HepG2 (cell line): ENCODE data around the gene SLC22A31.

Experiments
- ADNP ChIP-seq: sonication (generic); formaldehyde crosslinking; IDR thresholded peaks from 2 replicates; pipeline ENCODE4 v1.4.0; 2020; ENCODE audit warnings: missing genetic modification reagents
- CREM ChIP-seq, 2 experiments: sonication (generic) in 1 of 2; formaldehyde crosslinking in 1 of 2; IDR thresholded peaks; 2 replicates each; pipeline versions ENCODE4 v1.4.0 to v1.6.1; 2016 to 2020; ENCODE audit warnings: antibody characterized with exemption in 1 of 2, mild to moderate bottlenecking in 1 of 2, missing genetic modification reagents in 1 of 2
- CTCF ChIP-seq: sonication (generic); formaldehyde crosslinking; IDR thresholded peaks from 2 replicates; pipeline ENCODE4 v1.5.0; 2020; ENCODE audit warnings: mild to moderate bottlenecking, missing genetic modification reagents, moderate library complexity
- EHMT2 ChIP-seq: fragments of 200-600 bp; sonication (generic); IDR thresholded peaks from 2 replicates; pipeline ENCODE4 v1.7.0; 2017; ENCODE audit warnings: antibody characterized with exemption, low read depth, low read length, borderline replicate concordance
- GATA4 ChIP-seq: sonication (generic); IDR thresholded peaks from 2 replicates; pipeline ENCODE4 v1.6.1; 2016; ENCODE audit warnings: antibody characterized with exemption, low read depth, borderline replicate concordance
- GTF2F1 ChIP-seq: fragments of 150-350 bp; IDR thresholded peaks from 2 replicates; pipeline ENCODE4 v1.6.1; 2014; ENCODE audit warnings: low read length
- NFE2L2 ChIP-seq: fragments of 150-350 bp; IDR thresholded peaks from 2 replicates; pipeline ENCODE4 v1.6.1; 2014; ENCODE audit warnings: low read length
- POLR2A ChIP-seq, 2 experiments: IDR thresholded peaks; 2 replicates each; pipeline ENCODE4 v1.6.1; 2011; ENCODE audit warnings: low read depth in 2 of 2, low read length in 2 of 2, mild to moderate bottlenecking in 1 of 2, moderate library complexity in 1 of 2; ENCODE audit not compliant: insufficient read depth in 1 of 2
- SUZ12 ChIP-seq: fragments of 150-350 bp; IDR thresholded peaks from 2 replicates; pipeline ENCODE4 v1.6.1; 2014; ENCODE audit warnings: low read depth, low read length
- ZNF124 ChIP-seq: sonication (generic); formaldehyde crosslinking; IDR thresholded peaks from 2 replicates; pipeline ENCODE4 v1.4.0; 2020; ENCODE audit warnings: missing genetic modification reagents
- ZNF207 ChIP-seq: fragments of 450-650 bp; IDR thresholded peaks from 2 replicates; pipeline ENCODE4 v1.6.1; 2016; ENCODE audit warnings: antibody characterized with exemption, borderline replicate concordance
- TF ChIP-seq, protein P1 (sequence below): IDR thresholded peaks from 2 replicates; pipeline ENCODE4 v1.6.1; 2016; ENCODE audit warnings: low read depth, control low read depth
- TF ChIP-seq, protein P2 (sequence below): sonication (generic); formaldehyde crosslinking; IDR thresholded peaks from 2 replicates; pipeline ENCODE4 v1.5.0; 2020; ENCODE audit warnings: missing genetic modification reagents, mild to moderate bottlenecking, borderline replicate concordance

- TF ChIP-seq EHMT2 (no peak), POLR2A (IDR thresholded peaks at IDR 0.05; ENCODE audit: insufficient read depth in 1 of 2, low read depth in 2 of 2, low read length in 2 of 2) (no peak), GTF2F1 (no peak), CTCF (CRISPR knock-in tag) (no peak), SUZ12 (no peak), ZNF207 (no peak), CREM (IDR thresholded peaks at IDR 0.05) (no peak), CREM (CRISPR knock-in tag; IDR thresholded peaks at IDR 0.05) (no peak), ZNF124 (CRISPR knock-in tag) (no peak), NFE2L2 (no peak), ADNP (CRISPR knock-in tag) (no peak), GATA4 (no peak)
- TF ChIP-seq, protein P1, sequence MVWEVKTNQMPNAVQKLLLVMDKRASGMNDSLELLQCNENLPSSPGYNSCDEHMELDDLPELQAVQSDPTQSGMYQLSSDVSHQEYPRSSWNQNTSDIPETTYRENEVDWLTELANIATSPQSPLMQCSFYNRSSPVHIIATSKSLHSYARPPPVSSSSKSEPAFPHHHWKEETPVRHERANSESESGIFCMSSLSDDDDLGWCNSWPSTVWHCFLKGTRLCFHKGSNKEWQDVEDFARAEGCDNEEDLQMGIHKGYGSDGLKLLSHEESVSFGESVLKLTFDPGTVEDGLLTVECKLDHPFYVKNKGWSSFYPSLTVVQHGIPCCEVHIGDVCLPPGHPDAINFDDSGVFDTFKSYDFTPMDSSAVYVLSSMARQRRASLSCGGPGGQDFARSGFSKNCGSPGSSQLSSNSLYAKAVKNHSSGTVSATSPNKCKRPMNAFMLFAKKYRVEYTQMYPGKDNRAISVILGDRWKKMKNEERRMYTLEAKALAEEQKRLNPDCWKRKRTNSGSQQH (CRISPR knock-in tag) = no peak
- TF ChIP-seq, protein P2, sequence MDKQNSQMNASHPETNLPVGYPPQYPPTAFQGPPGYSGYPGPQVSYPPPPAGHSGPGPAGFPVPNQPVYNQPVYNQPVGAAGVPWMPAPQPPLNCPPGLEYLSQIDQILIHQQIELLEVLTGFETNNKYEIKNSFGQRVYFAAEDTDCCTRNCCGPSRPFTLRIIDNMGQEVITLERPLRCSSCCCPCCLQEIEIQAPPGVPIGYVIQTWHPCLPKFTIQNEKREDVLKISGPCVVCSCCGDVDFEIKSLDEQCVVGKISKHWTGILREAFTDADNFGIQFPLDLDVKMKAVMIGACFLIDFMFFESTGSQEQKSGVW (CRISPR knock-in tag) = no peak
Observed at GRCh38 chr16:89184933-89185794, 15.2 kb downstream of the SLC22A31 start.
